Umbilical cord (tissue), 2 donors: ENCODE results near the gene EMID1. TPM values are rescaled to one million over a fixed set of nuclear protein-coding genes. Genes with fewer than 3 reads are reported as not detected.
A peak's percentile ranks its signal among the peaks of the same experiment; 100 is the strongest.

ENCODE experiments used
- DNase-seq: peaks from one replicate; pipeline ENCODE4 v3.0.0-alpha.2; 2015; ENCODE audit warnings: low spot score
- total RNA-seq: library from RNA; depleted of rRNA; stranded (reverse); fragments of >200 nt; gene quantifications from one replicate; pipeline ENCODE4 v1.2.3, GENCODE V29; 2014; ENCODE audit warnings: low replicate concordance; ENCODE audit not compliant: insufficient read depth

EMID1 gene
- total RNA-seq: 8.2 TPM

- DNase-seq: peak; percentile 34
These were observed at the start of gene EMID1 for GRCh38 chr22:29205594-29206371. Gene EMID1, plus strand, starts transcription at chr22:29205896. Its CDS starts 143 bp downstream, at chr22:29206039.

- DNase-seq: no peak
These were observed 49.7 kb upstream of the EMID1 start for GRCh38 chr22:29155966-29156365.

GRCh38 chr22:29156507-29156906 lies 49.2 kb upstream of the EMID1 start:
- no peak for DNase-seq

GRCh38 chr22:29157759-29158535 lies 47.7 kb upstream of the EMID1 start:
- DNase-seq: no peak

- DNase-seq: no peak
These were observed 47.1 kb upstream of the EMID1 start for GRCh38 chr22:29158546-29158945.

DNA sequence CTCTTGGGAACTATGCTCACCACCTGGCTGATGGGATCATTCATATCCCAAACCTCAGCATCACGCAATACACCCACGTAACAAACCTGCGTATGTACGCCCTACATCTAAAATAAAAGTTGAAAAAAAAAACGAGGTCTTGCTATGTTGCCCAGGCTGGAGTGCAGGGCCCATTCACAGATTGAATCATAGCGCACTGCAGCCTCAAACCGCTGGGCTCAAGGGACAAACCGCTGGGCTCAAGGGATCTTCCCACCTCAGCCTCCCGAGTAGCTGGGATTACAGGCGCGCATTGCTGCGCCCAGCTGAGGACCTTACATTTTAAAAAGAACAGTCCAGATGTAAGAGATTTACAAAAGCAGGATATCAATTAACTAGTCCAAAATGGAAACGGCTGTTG lies 41.9 kb upstream of the EMID1 start:
- no peak for DNase-seq

GRCh38 chr22:29165321-29166060 lies 40.2 kb upstream of the EMID1 start:
- DNase-seq: no peak

DNA sequence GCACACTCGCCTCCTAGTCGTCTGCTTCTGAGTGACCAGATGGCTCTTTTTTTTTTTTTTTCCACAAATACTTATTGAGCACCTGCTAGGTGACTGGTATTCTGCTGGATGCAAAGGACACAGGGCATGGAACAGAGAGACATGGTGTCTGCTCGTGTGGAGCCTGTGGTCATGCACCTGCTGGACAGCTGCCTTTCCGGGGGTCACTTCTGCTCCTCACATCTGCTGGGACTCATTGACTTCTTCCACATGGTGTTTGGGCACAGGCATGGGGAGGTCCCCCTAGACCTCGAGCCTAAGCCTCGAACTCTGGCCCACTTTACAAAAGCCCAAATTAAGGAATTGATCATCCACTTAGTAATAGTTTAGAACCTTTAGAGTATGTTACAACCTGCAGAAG lies 39.5 kb upstream of the EMID1 start:
- DNase-seq: no peak

DNA sequence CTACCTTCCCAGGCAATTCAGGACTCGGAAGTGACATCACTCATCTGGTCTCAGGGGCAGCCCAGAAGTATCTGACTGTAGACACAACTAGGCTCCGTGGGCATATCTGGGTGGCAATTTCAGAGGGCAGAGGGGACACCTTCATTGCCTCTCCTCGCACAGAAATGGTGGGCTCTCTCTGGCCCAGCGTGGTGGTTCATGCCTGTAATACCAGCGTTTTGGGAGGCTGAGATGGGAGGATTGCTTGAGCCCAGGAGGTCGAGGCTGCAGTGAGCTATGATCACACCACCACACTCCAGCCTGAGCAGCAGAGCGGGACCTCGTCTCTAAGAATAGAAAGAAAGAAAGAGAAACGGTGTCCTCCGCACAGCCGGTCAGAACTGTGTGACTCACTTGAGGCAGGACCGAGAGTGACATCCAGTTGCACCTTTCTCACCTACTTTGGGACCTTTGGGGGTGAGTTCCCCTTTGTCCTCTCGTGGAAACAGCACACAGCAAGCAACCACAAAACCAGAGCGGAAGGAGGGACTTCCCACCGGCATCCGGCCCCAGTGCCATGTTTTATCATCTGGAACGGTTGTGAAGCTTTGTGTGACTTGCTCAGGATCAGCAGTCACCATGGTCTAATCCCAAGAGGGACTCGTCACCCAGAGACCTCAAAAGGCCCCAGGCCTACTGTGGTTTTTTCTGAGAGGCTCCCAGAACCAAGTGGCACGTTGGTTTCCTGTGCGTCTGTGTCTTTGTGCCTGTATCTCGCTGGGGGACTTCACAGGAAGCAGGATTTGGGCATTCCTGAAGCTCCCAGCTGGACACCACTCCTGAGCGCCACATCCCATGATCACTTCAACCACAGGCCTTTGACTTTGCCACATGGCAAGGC lies 38.4 kb upstream of the EMID1 start:
- no peak for DNase-seq

GRCh38 chr22:29171721-29172120 lies 34.0 kb upstream of the EMID1 start:
- no peak for DNase-seq

- no peak for DNase-seq
These were observed 33.5 kb upstream of the EMID1 start for GRCh38 chr22:29172216-29172615.

DNA sequence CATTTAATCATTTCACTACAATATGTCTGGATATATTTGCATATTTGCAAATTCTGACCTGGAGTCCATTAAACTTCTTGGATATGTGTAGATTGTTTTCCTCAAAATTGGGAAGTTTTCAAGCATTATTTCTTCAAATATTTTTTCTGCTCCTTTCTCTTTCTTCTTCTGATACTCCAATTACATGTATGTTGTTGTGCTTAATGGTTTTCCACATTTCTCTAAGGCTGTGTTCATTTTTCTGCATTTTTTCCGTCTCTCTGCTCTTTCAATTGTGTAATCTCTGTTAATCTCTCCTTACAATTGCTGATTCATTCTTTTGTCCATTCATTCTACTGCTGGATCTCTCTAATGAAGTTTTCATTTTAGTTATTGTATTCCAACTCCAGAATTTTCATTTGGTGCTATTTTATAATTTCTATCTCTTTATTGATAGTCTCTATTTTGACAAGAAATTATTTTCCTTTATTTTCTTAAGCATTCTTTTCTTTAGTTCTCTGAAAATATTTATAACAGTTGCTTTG lies 30.3 kb upstream of the EMID1 start:
- DNase-seq: no peak

DNA sequence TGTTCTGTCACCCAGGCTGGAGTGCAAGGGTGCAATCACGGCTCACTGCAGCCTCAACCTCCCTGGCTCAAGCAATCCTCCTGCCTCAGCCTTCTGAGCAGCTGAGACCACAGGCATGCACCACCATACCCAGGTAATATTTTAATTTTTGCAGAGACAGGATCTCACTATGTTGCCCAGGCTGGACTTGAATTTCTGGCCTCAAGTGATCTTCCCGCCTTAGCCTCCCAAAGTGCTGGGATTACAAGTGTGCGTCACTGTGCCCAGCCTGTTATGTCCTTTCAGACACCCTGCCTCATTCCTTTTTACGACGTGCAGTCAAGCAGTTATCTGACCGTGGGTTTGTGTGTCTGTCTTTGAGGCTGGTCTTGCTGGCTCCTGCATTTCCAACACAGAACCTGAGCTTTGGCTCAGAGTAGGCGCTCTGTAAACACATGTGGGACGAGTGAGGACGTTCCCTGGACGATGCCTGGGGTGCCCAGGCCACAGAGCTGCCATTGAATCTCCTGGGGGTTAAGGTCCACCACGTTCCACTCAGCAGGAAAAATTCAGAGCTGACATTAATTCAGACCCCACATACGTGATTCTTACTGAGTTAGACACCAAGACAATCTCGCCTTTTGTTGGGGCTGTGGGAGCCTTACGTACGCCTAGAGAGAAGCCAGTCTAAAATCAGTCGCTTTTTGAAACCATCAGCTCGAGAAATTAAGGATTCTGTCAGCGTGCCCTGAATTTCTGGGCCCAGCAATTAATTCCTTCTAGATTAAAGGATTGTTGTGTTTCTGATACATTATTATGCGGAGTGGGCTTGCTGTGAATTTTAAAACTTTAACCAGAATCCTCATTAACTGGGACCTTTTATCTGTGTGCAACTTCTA lies 21.5 kb upstream of the EMID1 start:
- no peak for DNase-seq

GRCh38 chr22:29184849-29185490 lies 20.7 kb upstream of the EMID1 start:
- DNase-seq: no peak

- no peak for DNase-seq
These were observed 19.4 kb upstream of the EMID1 start for GRCh38 chr22:29186302-29186701.

DNA sequence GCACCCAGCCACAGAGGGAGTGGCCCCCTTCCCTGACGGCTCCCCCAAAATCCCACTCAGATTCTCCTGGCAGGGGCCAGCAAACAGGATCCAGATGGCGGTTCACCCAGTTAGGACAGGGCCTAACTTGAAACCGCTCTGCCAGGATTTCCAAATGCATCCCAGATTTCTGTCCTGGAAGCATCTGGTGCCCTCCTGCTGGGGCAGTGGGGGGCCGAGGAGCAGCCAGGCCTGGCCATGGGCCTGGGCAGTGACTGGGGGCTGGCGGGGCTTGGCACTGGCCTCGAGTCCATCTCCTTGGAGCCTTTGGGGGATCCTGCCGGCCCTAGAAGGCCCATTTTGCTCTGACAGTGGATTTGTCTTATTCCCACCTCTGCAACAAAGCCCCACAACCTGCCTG lies 17.9 kb upstream of the EMID1 start:
- DNase-seq: no peak

DNA sequence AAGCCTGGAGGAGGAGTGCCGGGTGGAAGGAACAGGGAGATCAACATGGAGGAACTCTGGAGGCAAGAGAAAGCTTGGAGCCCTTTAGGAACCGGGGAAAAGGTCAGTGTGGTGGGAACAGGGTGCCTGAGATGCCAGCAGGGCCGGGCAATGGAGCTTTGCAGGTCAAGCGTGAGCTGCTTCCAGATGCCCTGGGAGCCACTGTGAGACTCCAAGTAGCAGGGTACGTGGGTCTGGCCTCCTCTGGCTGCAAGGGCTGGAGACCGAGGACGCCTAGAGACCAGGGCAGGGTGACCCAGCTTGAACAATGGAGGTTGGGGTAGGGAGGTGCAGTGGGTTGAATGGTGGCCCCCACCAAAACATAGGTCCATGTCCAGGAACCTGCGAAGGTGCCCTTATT lies 15.6 kb upstream of the EMID1 start:
- DNase-seq: no peak

DNA sequence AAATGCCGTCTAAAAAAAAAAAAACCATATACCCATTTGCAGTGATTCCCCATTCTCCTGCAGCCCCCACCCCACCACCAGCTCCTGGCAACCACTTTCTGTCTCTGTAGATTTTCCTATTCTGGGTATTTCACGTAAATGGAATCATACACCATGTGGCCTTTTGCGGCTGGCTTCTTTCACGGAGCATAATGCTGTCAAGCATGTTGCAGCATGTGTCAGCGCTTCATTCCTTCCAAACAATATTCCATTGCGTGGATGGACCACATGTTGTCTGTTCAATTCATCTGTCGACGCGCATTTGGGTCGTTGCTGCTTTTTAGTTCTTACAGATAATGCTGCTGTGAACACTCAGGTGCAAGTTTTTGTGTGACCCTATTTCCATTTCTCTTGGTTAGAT lies 14.8 kb upstream of the EMID1 start:
- peak; percentile 60 for DNase-seq

DNA sequence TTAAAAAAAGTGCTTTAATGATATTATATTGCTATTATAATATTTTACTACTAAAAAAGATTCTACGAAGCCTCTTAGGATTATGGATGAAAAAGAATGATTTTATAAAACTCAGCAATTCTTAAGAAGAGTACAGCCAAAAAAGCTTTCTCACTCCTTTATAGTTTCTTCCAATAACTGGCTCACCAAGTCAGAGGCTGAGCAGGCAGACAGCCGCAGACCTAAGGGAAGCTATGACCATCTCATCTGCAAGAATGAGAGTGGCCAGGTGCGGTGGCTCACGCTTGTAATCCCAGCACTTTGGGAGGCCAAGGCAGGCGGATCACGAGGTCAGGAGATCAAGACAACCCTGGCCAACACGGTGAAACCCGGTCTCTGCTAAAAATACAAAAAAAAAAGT lies 12.7 kb upstream of the EMID1 start:
- DNase-seq: peak; percentile 87

DNA sequence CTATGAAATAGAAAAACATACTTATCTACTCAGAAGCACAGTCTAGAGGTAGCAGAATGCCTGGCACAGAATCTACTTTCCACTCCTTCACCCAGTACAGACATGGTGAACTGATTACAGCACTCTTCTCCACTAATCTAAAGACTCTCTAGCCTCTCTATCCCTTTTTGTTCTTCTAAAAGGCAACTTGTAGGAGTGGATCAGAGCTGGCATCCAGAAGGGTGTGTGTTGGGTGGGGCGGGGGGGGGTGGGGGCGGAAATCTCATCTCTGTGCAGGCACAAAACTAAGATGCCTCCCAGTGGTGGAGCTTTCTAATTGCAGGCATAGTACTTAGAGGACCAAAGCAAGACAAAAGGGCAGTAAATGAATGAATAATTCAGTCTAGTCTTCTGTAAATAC lies 11.5 kb upstream of the EMID1 start:
- DNase-seq: no peak
